ENCODE measurements around the gene TENT5C.

The TENT5C gene

DNA sequence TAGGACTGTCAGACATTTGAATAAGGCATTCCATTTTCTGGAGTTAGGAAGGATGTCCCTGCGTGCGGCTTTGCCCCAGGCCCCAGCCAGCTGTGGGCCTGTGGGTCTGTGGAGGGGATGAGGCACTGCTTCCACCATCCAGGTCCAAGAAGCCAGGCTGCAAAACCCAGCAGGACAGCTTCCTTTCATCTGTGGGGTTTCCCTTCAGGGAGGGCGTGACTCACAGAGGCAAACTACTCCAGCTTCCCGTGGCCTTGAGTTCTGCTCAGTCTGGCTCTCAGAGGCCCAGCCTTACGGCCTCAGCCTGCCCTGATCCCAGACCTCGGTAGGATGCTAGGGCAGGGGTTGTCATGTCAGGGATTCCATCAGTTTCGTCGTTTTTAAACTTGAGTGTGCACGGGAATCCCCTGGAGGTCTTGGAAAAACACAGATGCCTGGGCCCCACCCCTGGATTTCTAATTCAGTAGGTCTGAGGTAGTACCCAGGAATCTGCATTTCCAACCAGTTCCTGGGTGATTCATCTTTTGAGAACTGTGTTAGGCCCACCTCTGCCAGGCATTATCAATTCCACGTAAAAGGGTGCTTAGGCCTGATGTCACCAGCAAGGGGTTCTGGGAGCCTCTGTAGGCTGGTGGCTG, 32.3 kb upstream of the TENT5C start:
- no peak for DNase-seq

DNA sequence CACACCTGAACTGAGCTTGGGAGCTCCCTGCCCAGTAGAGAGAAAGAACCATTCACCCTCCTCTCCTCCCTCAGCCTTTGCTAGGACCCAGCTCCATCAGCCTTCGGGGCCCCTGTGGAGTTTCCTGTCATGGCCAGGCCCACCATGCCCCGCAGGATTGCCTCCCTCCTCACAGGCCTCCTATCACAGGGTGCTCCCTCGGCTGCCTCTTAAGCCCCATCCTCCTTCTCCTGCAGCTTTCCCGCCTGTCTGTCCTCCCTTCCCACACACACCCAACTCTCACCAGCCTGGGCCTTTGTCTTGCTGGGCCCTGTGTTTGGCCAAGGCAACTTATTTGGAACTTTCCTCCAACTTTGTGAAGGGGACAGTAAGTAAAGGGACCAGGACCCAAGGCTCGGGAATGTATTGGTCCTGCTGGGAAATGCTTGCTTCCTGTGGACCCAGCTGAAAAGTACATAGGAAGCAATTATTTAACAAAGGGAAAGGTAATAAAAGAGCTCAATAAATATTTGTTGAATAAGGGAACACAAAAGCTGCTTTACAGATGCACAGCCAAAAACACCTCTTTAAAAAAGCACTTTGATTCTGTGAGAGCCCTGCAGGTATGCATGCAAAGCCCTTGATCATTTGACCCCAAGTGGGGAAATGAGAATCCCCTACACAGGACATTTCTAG, 31.6 kb upstream of the TENT5C start:
- DNase-seq: no peak

DNA sequence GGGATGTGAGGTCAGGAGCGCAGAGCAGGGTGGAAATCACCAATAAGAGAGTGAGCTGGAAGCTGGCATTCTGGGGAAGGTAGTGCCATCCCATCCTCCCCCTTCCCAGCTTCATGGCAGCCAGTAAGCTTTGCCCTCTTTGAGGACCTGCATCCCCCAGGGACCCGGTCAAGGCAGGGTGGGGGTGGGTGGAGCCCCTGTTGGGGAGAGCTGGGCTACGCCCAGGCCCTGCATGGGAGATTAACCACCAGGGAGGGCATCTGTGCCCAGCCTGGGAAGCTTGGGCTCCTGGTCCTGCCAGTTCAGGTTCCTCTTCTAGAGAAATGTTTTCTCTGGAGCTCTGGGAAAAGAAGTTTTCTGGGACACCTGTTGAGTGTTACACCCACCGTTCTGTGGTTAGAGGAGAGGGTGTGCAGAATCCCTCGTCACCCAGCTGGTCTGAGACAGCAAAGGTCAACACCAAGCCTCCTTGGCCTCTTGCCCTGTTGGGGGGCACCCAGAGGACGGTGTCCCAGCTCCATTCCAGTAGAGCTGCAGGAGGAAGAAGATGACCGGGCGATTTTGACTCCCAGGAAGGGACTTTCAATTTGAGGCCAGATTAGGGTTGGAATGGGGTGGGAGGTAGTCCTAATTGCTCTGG, 30.1 kb upstream of the TENT5C start:
- DNase-seq: no peak

DNA sequence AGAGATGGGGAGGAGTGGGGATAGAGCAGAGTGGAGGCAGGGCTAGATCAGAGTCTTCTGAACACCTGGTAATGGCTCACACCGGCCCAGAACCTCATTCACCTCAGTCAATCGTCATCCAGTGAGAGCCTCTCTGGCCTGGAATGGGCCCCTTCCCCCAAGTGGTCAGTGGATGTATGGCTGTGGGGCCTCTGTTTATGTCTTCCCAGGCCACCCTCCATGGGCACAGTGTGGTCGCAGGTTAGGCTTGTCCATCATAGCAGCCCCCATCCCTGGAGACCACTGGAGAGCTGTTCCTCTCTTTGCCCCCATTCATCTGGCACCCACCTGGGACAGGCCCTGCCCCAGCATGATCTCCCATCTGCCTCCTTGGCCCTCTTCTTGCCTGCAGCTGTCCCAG, 29.6 kb upstream of the TENT5C start:
- DNase-seq: no peak

DNA sequence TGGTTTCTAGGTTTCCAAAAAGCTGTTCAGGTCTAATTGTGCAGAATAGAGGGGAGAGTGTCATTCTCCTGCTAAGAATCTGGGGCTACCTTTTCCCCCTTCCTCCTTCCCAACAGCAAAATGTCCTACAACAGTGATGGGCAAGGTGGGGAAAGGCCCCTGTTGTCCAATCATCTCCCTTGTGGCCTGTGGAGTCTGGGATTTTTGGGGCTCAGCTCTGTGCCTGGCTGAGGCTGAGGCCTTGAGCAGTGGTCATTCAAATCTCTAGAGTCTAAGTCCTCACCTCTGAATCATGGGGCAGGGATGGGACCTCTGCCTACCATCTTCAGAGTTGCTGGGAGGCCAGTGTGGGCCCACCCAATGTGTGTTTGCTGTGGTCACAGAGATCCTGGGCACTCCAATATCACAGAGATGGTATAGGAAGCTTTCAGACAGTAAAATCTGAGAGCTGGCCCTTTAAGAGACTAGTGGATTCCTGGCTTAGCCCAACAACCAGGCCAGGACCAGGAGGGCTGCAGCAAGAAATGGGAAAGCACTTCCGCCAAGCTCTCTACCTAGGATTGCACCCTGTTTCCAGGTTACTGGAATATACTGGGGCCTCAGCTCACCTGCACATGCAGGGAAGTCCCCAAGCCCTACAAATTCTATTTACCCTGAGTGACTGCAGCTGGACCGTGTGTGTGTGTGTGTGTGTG, 28.5 kb upstream of the TENT5C start:
- no peak for DNase-seq

DNA sequence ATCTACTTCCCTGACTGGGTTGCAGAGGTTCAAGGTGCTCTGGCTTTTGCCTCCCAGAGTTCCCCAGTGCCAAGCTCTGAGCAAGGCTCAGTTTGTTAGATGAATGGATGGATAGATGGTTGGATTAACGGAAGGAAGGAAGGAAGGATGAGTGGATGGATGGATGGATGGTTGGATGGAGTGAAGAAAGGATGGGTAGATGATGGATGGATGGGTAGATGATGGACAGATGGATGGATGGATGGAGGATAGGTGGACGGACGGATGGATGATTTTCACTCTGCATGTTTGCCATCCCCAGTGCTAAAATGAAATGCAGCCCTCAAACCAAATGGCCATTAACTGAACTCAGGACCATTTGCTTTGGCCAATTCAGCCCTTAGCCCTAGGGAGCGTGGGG, 27.4 kb upstream of the TENT5C start:
- DNase-seq: no peak

DNA sequence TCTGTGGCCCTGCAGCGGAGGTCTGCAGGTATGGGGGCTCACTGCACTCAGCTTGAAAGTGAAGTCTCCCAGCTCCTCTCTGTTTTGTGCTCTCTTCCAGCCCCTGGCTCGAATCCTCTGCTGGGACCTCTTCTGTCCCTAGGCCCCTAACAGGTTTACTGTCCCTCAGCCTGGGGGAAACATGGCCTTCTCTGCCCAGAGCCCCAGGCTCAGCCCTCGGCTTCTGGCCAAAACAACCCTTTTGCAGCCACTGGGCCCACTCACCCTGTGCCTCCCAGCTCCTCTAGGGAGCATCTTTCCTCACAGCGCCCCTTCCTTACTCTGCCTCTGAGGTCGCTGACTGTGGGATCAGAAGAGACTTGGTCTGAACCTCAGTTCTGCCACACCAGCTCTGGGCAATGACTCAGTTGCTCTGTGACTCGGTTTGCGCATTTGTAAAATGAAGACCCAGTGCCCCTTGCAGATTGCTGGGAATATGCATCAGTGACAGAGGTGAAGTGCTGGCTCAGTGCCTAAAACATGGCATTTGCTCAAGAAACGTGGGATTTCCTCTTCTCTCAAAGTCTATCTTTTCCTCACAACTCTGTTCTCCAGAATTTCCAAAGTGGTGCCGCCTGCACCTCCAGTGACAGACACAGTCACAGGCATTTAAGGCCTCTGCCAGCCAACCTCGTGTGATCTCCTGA, 26.5 kb upstream of the TENT5C start:
- no peak for DNase-seq

DNA sequence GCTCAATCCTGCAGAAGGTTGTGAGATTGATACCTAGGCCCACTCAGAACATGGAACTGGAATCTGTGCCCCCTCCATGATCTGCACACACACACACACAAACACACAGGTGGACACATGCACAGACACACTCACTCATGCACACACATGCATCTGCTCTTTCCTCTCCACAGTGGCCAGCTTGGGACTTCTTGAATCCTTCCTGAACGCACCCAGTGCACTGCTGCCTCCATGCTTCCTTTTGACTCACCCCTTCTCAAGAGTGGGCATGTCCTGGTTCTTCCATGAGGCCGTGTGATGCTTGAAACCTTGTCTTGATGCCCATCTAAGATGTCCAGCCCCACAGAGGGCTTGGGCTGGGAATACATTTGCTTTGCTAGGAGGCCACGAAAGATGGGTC, 25.4 kb upstream of the TENT5C start:
- no peak for DNase-seq

DNA sequence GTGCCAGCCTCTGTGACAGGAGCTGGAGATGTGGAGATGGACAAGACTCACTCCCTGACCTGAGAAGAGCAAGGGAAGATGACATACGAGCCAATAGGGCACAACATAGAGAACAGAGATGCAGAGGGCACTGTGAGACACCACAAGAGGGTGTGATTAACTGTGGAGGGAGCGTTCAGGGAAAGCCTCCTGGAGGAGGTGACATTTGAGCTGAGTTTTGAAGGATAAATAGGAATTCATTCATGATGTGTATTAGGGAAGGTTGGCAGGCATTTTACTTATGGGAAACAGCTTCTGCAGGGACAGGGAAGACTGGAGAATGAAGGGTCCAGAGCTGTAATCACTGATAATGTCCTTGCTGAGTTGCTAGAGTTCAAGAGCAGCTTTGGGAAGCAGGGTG, 25.0 kb upstream of the TENT5C start:
- no peak for DNase-seq

DNA sequence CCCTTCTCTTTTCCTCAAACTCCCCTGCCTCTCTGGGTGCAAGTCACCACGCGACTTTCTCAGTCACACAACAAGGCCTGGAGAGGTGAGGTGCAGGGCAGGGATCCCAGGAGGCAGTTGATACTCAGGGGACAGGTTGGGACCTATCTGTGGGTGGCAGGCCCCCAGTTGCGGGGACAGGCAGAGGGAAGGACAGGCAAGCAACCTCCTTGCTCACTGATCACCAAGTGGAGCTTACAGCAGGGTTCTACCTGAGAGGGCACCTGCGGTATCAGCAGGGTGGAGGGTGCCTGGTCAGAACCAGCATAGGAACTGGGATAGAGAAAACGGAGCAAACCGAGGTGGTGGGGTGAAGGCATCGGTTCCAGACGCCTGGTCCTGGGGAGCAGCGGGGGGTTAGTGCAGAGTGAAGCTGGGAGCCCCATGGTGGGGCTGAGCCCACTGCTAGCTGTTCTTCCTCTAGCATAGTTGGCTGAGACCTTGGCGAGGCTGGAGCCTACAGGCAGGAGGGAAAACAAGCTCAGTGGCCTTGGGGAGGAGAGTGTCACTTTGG, 24.4 kb upstream of the TENT5C start:
- DNase-seq: no peak

DNA sequence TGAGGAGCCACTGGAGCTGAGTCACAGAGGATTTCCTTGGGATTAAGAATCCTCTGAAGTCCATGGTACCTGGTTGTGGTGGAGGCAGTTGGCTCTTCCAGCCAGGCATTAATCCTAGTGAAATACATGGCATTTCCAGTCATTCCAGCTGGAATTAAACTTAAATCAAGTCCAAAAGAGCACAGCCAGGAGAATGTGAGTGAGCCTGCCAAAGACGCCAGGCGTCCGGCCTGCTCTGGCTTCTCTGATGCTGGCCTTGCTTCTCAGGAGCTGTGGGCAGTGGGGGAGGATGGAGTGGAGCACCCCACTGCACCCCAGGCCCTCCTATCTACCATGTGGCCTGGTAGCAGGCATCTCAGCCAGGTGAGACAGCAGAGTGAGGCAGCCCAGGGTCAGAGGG, 23.4 kb upstream of the TENT5C start:
- no peak for DNase-seq

DNA sequence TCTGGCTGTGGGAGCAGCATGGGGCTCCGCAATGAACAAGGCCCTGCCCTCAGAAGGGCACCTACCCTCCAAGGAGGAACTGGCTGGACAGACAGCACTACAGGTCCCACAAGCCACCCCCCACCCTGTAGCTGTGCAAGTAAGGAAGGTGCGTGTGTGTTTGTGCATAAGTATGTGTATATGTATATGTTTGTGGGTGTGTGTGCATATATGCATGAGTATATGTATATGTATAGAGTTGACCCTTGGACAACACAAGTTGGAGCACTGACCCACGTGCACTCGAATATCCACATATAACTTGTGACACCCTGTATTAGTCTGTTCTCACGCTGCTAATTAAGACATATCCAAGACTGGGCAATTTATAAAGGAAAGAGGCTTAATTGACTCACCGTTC, 22.6 kb upstream of the TENT5C start:
- no peak for DNase-seq

DNA sequence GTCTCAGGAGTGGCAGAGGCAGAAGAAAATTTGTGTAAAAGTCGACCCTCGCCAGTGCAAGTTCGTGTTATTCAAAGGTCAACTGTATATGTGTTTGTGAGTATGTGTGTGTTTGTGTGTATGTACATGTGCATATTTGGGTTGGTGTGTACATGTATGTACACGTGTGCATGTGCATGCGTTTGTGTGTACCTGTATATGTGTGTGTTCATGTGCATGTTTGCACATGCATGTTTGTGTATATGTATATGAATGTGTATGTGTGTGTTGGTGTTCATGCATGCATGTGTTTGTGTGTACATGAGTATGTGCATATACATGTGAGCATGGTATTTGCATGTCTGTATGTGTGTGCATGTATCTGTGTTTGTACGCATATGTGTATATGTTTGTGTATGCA, 21.7 kb upstream of the TENT5C start:
- DNase-seq: no peak

DNA sequence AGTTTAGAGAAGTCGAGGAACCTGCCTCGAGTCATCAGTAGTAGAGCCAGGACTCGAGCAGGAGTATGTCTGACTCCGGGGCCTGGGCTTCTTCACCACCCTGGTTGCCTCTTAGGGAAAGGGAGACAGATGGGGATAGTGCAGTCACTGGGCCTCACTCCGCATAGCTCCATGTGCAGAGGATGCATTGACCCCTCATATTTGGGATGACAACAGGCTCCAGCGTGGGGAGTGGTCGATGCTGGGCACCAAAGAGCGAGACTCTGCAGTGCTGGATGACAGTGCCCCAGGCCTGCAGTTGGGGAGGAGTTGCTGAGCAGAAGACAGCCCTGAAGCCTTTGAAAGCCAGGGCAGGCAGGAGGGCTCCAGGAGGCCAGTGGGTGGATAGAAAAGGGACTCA, 20.8 kb upstream of the TENT5C start:
- no peak for DNase-seq

DNA sequence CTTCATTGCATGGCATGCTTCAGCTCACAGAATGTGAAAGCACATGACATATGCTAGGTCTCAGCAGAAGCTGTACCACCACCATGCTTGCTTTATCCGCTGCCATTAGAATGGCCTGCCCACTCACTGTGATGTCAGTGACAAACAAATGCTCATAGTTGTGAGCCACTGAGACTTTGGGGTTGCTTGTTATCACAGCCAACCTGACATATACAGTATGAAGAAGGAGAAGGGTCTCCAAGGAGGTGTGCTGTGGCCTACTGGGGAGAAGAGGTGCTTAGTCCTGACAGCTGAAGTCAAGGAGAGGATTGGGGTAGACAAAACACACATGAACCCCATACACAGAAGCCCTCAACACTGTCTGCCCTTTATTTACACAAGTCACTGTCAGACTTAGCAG, 19.5 kb upstream of the TENT5C start:
- no peak for DNase-seq

DNA sequence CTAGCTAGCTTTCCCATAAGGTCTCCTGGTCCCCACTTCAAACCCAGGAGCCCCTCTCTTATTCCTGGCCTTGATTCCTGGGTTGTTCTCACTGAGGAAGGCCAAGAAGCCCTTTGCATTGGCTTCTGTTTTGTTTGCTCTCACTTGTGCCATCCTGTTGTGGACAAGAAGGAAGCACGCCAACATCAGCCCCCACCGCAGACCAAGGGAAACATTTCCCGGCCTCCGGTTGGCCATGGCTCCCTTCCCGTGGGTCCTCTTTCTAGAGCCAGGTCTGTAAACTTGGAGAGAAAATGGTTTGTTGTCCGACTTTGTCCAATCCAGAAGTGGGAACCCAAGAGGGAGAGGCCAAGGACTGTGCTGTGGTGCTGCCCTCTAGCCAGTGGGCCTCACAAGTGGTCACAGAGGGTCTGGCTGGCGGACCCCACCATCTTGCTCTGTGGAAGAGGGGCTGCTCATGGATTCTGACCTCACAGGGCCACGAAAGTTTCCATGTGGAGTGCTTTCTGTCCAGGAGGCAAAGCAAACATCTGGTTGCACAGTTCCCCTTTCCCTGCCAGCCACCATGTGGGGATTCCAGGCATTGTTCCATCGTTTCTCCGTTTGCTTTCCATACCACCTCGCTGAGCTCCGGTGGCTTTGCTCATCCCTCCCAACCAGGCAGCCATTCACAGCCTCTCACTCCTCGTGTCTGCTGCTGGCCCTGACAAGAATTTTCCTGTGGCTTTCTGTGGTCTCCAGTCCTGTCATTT, 18.9 kb upstream of the TENT5C start:
- DNase-seq: no peak

DNA sequence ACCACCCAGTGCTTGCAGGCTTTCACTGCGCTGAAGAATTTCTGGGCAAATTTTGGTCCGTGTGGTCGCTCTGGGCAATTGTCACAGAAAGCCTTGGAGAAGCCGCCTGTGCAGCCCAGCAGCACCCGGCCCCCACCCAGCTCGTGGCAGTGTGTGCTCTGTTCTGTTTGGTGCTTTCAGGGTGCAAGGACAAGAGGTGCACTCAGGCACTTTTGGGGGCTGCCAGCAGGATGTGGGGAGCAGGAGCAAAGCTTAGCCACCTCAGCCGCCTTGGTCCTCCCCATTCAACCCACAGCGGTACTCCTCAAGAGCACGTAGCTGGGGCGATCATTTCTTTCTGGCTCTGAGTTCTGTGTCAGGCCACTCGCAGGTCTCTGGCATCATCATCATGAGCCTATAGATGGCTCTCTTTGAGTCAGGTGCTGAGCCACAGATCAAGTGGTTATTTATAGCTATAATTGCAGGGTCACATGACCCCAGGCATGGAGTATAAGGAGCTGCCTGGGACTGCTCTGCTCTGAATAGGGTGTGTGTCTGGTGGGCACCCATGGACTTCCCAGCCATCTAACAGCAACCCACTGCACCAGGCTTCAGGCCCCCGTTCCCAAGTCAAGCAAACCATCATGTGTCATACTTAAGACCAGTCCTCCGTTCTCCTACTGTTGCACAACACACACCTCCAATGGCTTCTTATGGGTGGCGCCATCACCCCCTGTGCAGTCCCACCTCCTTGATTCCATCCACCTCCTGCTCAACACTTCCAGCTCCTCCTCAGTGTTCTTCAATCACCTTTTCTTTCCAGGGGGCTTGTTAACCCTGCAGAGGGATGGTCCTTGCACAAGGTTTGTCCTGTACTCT, 18.1 kb upstream of the TENT5C start:
- no peak for DNase-seq

DNA sequence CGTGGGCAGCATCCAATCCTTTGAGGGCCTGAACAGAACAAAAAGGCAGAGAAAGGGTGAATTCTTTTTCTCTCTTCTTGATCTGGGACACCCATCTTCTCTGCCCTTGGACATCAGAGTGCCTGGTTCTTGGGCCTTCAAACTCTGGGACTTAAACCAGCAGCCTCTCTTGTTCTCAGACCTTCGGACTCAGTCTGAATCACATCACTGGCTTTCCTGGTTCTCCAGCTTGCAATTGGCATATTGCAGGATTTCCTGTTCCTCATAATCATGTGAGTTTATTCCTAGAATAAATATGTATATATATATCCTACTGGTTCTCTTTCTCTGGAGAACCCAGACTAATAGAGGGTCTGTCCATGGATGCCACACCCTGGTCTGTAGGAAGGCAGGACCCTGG, 16.3 kb upstream of the TENT5C start:
- DNase-seq: no peak

DNA sequence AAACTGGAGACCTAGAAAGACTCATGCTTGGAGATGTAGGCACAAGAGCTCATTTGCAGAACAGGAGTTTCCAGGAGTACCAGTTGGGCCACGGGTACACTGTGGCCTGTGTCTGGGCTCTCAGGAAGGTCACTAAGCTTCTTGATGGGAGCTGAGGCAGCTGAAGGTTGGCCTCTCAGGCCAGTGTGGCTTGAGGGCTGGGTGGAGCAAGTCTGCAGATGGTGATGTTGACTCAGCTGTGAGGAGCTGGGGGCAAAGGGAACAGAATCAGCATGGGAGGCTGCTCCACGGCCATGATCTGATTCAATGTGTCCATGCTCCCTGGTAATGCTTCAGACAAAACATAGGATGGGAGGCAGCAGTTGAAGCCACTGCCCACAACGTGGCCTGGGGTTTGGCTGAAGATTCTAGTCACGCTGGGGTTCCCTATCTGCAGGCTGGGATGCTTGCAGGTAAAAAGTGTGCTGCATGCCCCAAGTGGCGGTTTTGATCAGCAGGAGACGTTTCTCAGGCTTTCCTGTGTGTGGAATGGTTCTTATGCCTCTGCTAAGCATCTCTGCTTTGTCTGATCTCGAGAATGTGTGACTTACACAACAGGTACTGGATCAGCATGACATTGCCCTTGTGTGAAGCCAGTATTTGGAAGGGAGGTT, 15.4 kb upstream of the TENT5C start:
- no peak for DNase-seq

DNA sequence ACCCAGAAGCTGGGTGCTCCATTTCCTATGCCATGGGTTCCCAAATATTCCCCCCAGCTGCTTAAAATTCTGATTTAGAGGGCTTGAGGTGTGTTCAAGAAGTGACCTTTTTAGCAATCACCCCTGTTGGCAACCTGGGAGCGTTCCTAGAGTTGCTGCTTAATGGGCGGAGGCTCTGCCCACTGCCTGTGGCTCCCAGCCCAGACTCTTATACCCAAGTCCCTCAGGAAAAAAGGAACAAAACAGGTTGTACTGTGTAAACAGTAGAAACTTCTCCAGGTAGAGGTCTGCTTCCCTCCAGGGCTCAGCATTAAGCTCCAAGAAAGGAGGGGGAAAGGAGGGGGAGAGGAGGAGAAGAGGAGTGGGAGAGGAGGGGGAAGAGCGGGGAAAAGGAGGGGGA, 14.6 kb upstream of the TENT5C start:
- DNase-seq: no peak

DNA sequence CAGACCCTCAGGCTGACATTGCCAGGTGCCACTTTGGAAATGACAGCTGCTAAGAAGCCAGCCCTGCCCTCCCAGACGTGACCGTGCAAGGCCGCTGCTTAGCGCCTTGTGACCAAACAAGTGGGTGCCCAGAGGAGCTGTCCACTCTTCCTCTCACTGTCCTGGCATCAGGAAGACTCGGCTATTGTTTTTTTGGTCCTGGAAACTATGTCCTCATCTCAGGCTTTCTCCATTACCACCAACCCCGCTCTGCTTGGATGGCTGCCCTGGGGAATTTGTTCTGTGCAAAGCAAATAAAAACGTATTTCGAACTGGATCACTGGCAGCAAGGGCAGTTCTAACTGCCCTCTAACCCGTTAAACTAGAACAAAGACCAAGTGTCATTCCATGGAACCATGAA, 13.7 kb upstream of the TENT5C start:
- no peak for DNase-seq

All from activated gamma-delta T cell treated with Interleukin-2 at 50 U/mL for 16 hours (primary cell).